NT2/D1 (cell line): Measurements from ENCODE around the gene MEIS2.

Experiments
- DNase-seq: peaks from one replicate; pipeline ENCODE4 v3.0.0-alpha.2; 2011; ENCODE audit warnings: low read depth, low spot score
- H3K27me3 ChIP-seq: 2 replicates; pipeline ENCODE4 v1.6.0; 2011; ENCODE audit warnings: mild to moderate bottlenecking; ENCODE audit not compliant: insufficient read length, insufficient read depth
- H3K36me3 ChIP-seq: 2 replicates; pipeline ENCODE4 v1.6.1; 2011; ENCODE audit warnings: mild to moderate bottlenecking, low read length, mixed read lengths; ENCODE audit not compliant: insufficient read depth, insufficient read length
- H3K4me1 ChIP-seq: 2 replicates; pipeline ENCODE4 v1.5.1; 2011; ENCODE audit not compliant: insufficient read depth, insufficient read length
- H3K4me3 ChIP-seq: 2 replicates; pipeline ENCODE4 v1.5.1; 2011; ENCODE audit warnings: low read depth; ENCODE audit not compliant: insufficient read length
- H3K9ac ChIP-seq: 2 replicates; pipeline ENCODE4 v1.6.0; 2011; ENCODE audit warnings: low read depth; ENCODE audit not compliant: insufficient read length
- H3K9me3 ChIP-seq: 2 replicates; pipeline ENCODE4 v1.5.1; 2011; ENCODE audit warnings: mild to moderate bottlenecking, low read length; ENCODE audit not compliant: insufficient read depth
- SUZ12 ChIP-seq: IDR thresholded peaks from 2 replicates; pipeline ENCODE4 v1.6.1; 2011; ENCODE audit not compliant: insufficient read length, insufficient read depth; ENCODE audit errors: extremely low read depth
- YY1 ChIP-seq: IDR thresholded peaks from 2 replicates; pipeline ENCODE4 v1.6.1; 2011; ENCODE audit not compliant: insufficient read length, insufficient read depth
- ZNF274 ChIP-seq: IDR thresholded peaks from 2 replicates; pipeline ENCODE4 v1.6.1; 2011; ENCODE audit warnings: mild to moderate bottlenecking, low read depth, low read length

The MEIS2 gene

GRCh38 chr15:37002041-37002672, 98.2 kb downstream of the MEIS2 start:
- Histone ChIP-seq H3K27me3 (no peaks in the 10 kb centered on the region), H3K4me3 (no peak overlapping the region), H3K36me3 (no peaks in the 10 kb centered on the region), H3K9ac (no peak overlapping the region), H3K4me1 (no peaks in the 10 kb centered on the region), H3K9me3 (no peaks in the 10 kb centered on the region)
- TF ChIP-seq SUZ12 (no peak), ZNF274 (no peak), YY1 (no peak)
- DNase-seq: no peak

GRCh38 chr15:37001417-37001816, 98.9 kb downstream of the MEIS2 start:
- no peaks in the 10 kb centered on the region for H3K9me3 ChIP-seq
- H3K27me3 ChIP-seq: no peaks in the 10 kb centered on the region
- no peaks in the 10 kb centered on the region for H3K36me3 ChIP-seq

GRCh38 chr15:36999778-37000177, 100.6 kb downstream of the MEIS2 start:
- Histone ChIP-seq H3K27me3 (no peaks in the 10 kb centered on the region), H3K9ac (no peak overlapping the region), H3K4me1 (no peaks in the 10 kb centered on the region), H3K36me3 (no peaks in the 10 kb centered on the region), H3K9me3 (no peaks in the 10 kb centered on the region), H3K4me3 (no peak overlapping the region)
- no peak for DNase-seq
- no peak for TF ChIP-seq SUZ12
- TF ChIP-seq ZNF274: no peak
- no peak for TF ChIP-seq YY1

More at GRCh38 chr15:37001417-37001816, 98.9 kb downstream of the MEIS2 start:
- TF ChIP-seq ZNF274: no peak
- no peak for TF ChIP-seq YY1
- DNase-seq: no peak
- Histone ChIP-seq H3K4me1 (no peaks in the 10 kb centered on the region), H3K4me3 (no peak overlapping the region), H3K9ac (no peak overlapping the region)

GRCh38 chr15:36996538-36997181, 103.7 kb downstream of the MEIS2 start:
- H3K9ac ChIP-seq: no peak overlapping the region
- no peak overlapping the region for H3K4me3 ChIP-seq
- no peaks in the 10 kb centered on the region for H3K9me3 ChIP-seq
- no peak for DNase-seq
- H3K36me3 ChIP-seq: no peaks in the 10 kb centered on the region
- TF ChIP-seq ZNF274: no peak
- TF ChIP-seq SUZ12: no peak
- no peak for TF ChIP-seq YY1
- no peaks in the 10 kb centered on the region for H3K27me3 ChIP-seq
- H3K4me1 ChIP-seq: no peaks in the 10 kb centered on the region

GRCh38 chr15:36996121-36996520, 104.2 kb downstream of the MEIS2 start:
- no peaks in the 10 kb centered on the region for H3K27me3 ChIP-seq
- no peak for TF ChIP-seq SUZ12
- no peak for TF ChIP-seq ZNF274
- TF ChIP-seq YY1: no peak
- H3K4me3 ChIP-seq: no peak overlapping the region
- no peaks in the 10 kb centered on the region for H3K9me3 ChIP-seq
- no peaks in the 10 kb centered on the region for H3K4me1 ChIP-seq
- no peak overlapping the region for H3K9ac ChIP-seq
- no peak for DNase-seq
- no peaks in the 10 kb centered on the region for H3K36me3 ChIP-seq

- Histone ChIP-seq H3K36me3 (no peaks in the 10 kb centered on the region), H3K9me3 (no peaks in the 10 kb centered on the region), H3K4me1 (no peaks in the 10 kb centered on the region), H3K9ac (no peak overlapping the region), H3K4me3 (no peak overlapping the region), H3K27me3 (no peaks in the 10 kb centered on the region)
- no peak for TF ChIP-seq ZNF274
- TF ChIP-seq YY1: no peak
- TF ChIP-seq SUZ12: no peak
- no peak for DNase-seq
Observed at GRCh38 chr15:36994790-36995189, 105.6 kb downstream of the MEIS2 start.

GRCh38 chr15:36992454-36992853, 107.9 kb downstream of the MEIS2 start:
- Histone ChIP-seq H3K27me3 (no peaks in the 10 kb centered on the region), H3K4me1 (no peaks in the 10 kb centered on the region), H3K9ac (no peak overlapping the region), H3K36me3 (no peaks in the 10 kb centered on the region), H3K9me3 (no peaks in the 10 kb centered on the region), H3K4me3 (no peak overlapping the region)
- no peak for DNase-seq
- no peak for TF ChIP-seq SUZ12
- no peak for TF ChIP-seq ZNF274
- no peak for TF ChIP-seq YY1
